Measurements from ENCODE around the gene CPVL. TPM values are rescaled to one million over a fixed set of nuclear protein-coding genes. Genes with fewer than 3 reads are reported as not detected.

Gene CPVL
- total RNA-seq, 1 donor, result 0.36 TPM

- Histone ChIP-seq H2AFZ (ENCODE audit: low read length) (no peak overlapping the region), H3K4me2 (ENCODE audit: insufficient read depth, low read length) (no peak overlapping the region), H3K4me1 (ENCODE audit: insufficient read depth, low read length) (no peaks in the 10 kb centered on the region), H3K9me3 (ENCODE audit: low read depth, low read length) (no peaks in the 10 kb centered on the region), H3K79me2 (ENCODE audit: insufficient read depth, low read length) (no peaks in the 10 kb centered on the region), H3K36me3 (ENCODE audit: insufficient read depth, low read length) (no peaks in the 10 kb centered on the region), H4K20me1 (ENCODE audit: insufficient read depth, low read length) (no peaks in the 10 kb centered on the region), H3K27me3 (ENCODE audit: insufficient read depth, low read length) (peaks cover 19% of the 10 kb centered on the region), H3K27ac (ENCODE audit: low read depth, low read length) (no peak overlapping the region), H3K4me3 (ENCODE audit: insufficient read depth, low read length) (no peak overlapping the region)
- TF ChIP-seq, protein P1, sequence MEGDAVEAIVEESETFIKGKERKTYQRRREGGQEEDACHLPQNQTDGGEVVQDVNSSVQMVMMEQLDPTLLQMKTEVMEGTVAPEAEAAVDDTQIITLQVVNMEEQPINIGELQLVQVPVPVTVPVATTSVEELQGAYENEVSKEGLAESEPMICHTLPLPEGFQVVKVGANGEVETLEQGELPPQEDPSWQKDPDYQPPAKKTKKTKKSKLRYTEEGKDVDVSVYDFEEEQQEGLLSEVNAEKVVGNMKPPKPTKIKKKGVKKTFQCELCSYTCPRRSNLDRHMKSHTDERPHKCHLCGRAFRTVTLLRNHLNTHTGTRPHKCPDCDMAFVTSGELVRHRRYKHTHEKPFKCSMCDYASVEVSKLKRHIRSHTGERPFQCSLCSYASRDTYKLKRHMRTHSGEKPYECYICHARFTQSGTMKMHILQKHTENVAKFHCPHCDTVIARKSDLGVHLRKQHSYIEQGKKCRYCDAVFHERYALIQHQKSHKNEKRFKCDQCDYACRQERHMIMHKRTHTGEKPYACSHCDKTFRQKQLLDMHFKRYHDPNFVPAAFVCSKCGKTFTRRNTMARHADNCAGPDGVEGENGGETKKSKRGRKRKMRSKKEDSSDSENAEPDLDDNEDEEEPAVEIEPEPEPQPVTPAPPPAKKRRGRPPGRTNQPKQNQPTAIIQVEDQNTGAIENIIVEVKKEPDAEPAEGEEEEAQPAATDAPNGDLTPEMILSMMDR (IDR thresholded peaks at IDR 0.05; ENCODE audit: extremely low read depth, low read depth, low read length), result no peak
- no peak for DNase-seq (ENCODE audit: insufficient read length, low spot score, missing footprints)
Measured at GRCh38 chr7:29080803-29081202, 65.5 kb downstream of the CPVL start.

GRCh38 chr7:29078311-29079260, 67.8 kb downstream of the CPVL start:
- no peaks in the 10 kb centered on the region for H4K20me1 ChIP-seq (ENCODE audit: insufficient read depth, low read length)
- no peaks in the 10 kb centered on the region for H3K4me1 ChIP-seq (ENCODE audit: insufficient read depth, low read length)
- no peak overlapping the region for H3K27ac ChIP-seq (ENCODE audit: low read depth, low read length)
- H3K36me3 ChIP-seq (ENCODE audit: insufficient read depth, low read length), result no peaks in the 10 kb centered on the region
- TF ChIP-seq, protein P1 (IDR thresholded peaks at IDR 0.05; ENCODE audit: extremely low read depth, low read depth, low read length), result no peak
- DNase-seq (ENCODE audit: insufficient read length, low spot score, missing footprints), result peak; percentile 38
- H3K27me3 ChIP-seq (ENCODE audit: insufficient read depth, low read length), result peaks cover 19% of the 10 kb centered on the region
- H3K9me3 ChIP-seq (ENCODE audit: low read depth, low read length), result no peaks in the 10 kb centered on the region
- no peak overlapping the region for H3K4me2 ChIP-seq (ENCODE audit: insufficient read depth, low read length)
- H3K4me3 ChIP-seq (ENCODE audit: insufficient read depth, low read length), result no peak overlapping the region
- no peak overlapping the region for H2AFZ ChIP-seq (ENCODE audit: low read length)
- H3K79me2 ChIP-seq (ENCODE audit: insufficient read depth, low read length), result no peaks in the 10 kb centered on the region

DNA sequence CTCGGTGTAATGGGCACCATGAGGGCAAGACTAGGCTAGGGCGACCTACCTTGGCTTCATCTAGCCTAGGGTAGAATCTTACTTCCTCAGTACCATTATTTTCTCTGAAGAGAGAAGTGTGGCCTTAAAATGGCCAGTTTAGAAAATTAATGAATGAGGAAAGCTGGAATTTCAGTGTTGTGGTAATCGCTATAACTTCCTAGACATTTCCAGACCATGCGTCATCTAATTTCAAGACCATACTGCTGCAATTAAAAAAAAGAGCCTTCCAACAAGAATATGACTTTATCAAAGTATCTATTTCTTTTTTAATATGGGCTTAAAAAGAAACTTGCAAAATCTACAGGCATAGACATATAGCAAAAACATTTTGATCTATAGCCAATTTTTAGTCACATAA, 68.5 kb downstream of the CPVL start:
- no peak overlapping the region for H3K4me3 ChIP-seq (ENCODE audit: insufficient read depth, low read length)
- no peak overlapping the region for H3K27ac ChIP-seq (ENCODE audit: low read depth, low read length)
- no peaks in the 10 kb centered on the region for H3K4me1 ChIP-seq (ENCODE audit: insufficient read depth, low read length)
- TF ChIP-seq, protein P1 (IDR thresholded peaks at IDR 0.05; ENCODE audit: extremely low read depth, low read depth, low read length), result no peak
- H3K4me2 ChIP-seq (ENCODE audit: insufficient read depth, low read length), result no peak overlapping the region
- no peak for DNase-seq (ENCODE audit: insufficient read length, low spot score, missing footprints)
- peaks cover 25% of the 10 kb centered on the region for H3K27me3 ChIP-seq (ENCODE audit: insufficient read depth, low read length)
- H2AFZ ChIP-seq (ENCODE audit: low read length), result no peak overlapping the region
- H3K36me3 ChIP-seq (ENCODE audit: insufficient read depth, low read length), result no peaks in the 10 kb centered on the region
- no peaks in the 10 kb centered on the region for H3K9me3 ChIP-seq (ENCODE audit: low read depth, low read length)
- H3K79me2 ChIP-seq (ENCODE audit: insufficient read depth, low read length), result no peaks in the 10 kb centered on the region
- H4K20me1 ChIP-seq (ENCODE audit: insufficient read depth, low read length), result no peaks in the 10 kb centered on the region

GRCh38 chr7:29077176-29077575, 69.2 kb downstream of the CPVL start:
- Histone ChIP-seq H3K27ac (ENCODE audit: low read depth, low read length) (no peak overlapping the region), H3K36me3 (ENCODE audit: insufficient read depth, low read length) (no peaks in the 10 kb centered on the region), H3K4me2 (ENCODE audit: insufficient read depth, low read length) (no peak overlapping the region), H3K79me2 (ENCODE audit: insufficient read depth, low read length) (no peaks in the 10 kb centered on the region), H2AFZ (ENCODE audit: low read length) (no peak overlapping the region), H4K20me1 (ENCODE audit: insufficient read depth, low read length) (no peaks in the 10 kb centered on the region), H3K4me3 (ENCODE audit: insufficient read depth, low read length) (no peak overlapping the region), H3K9me3 (ENCODE audit: low read depth, low read length) (no peaks in the 10 kb centered on the region), H3K27me3 (ENCODE audit: insufficient read depth, low read length) (peaks cover 25% of the 10 kb centered on the region), H3K4me1 (ENCODE audit: insufficient read depth, low read length) (no peaks in the 10 kb centered on the region)
- TF ChIP-seq, protein P1 (IDR thresholded peaks at IDR 0.05; ENCODE audit: extremely low read depth, low read depth, low read length), result no peak
- no peak for DNase-seq (ENCODE audit: insufficient read length, low spot score, missing footprints)

All from osteoblast (primary cell).